Raji (cell line): Measurements from ENCODE around the gene PCNX2.
A peak's percentile ranks its signal among the peaks of the same experiment; 100 is the strongest.

Experiments used
- POLR2A ChIP-seq: IDR thresholded peaks from 2 replicates; pipeline ENCODE4 v1.6.1; 2011; ENCODE audit warnings: low read depth, low read length, control low read depth; ENCODE audit not compliant: insufficient read depth

Gene PCNX2, protein sequence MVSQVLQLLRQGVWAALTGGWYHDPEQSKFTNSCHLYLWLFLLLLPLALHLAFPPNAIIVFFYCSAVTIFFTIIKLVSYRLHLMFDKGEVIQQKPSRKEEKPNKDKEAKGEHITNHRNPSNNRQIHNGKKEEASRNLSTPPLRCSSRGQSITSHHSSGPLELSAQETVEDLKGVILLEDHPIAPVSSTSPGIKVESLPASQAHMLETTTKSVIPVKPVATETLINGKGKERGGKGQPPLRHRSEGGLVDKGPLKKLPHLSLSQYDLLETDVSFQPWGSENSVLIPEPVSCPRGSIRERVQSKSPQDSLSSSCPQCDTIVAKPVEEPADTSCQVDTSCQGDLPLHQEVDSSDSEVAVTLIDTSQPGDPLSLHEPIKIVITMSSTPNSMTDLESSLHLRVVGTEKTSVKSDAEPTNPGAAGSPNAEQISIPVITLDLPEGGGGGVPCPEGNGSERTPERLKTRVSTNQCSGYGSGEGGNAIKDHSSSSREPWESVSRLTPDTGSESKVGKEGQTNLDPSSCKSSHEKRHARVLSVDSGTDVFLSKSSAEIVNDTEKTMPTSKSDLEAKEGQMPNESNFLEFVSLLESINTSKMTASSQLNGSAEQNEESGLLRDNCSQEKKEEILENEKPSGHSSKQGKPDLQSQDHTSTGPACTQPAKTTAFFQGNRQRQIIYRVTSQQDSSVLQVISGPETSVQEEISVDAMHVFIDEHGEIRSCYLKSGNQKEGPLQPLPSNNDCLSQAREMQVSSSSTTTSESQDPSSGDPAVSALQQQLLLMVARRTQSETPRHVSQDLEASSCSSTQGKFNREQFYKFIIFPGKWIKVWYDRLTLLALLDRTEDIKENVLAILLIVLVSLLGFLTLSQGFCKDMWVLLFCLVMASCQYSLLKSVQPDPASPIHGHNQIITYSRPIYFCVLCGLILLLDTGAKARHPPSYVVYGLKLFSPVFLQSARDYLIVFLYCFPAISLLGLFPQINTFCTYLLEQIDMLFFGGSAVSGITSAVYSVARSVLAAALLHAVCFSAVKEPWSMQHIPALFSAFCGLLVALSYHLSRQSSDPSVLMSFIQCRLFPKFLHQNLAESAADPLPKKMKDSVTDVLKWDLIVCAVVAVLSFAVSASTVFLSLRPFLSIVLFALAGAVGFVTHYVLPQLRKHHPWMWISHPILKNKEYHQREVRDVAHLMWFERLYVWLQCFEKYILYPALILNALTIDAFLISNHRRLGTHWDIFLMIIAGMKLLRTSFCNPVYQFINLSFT (N-terminal part only)

DNA sequence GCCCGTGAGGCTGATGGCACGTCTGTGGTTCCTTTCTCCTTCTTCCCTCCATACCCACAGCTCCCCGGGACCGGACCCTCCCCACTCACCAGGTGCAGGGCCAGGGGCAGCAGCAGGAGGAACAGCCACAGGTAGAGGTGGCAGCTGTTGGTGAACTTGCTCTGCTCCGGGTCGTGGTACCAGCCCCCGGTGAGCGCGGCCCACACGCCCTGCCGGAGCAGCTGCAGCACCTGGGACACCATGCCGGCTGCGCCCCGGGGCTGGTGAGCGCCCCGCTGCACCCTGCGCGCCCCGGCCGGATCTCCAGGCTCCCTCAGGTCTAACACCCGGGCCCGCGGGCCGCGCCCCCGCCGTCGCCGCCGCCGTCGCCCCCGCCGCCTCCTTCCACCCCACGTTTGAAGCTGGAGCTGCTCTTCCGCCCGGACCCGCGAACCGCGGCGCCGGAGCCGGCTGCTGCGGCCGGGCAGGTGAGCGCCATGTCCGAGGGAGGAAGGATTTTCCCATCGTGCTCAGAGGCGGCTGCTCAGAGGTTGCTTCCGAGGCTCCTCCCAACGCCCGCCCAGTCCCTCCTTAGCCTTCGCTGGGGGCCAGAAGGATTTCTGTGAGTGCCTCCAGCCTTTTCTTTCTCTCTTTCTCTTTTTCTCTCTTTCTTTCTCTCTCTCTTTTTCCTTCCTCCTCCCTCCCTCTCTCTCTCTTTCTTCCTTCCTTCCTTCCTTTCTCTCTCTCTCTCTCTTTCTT is at the start of gene PCNX2:
PCNX2 (minus strand) TSS at position 489 of the 738 bp plus-strand sequence; CDS start at position 242, 247 bp downstream.
- TF ChIP-seq POLR2A = peak; percentile 82

DNA sequence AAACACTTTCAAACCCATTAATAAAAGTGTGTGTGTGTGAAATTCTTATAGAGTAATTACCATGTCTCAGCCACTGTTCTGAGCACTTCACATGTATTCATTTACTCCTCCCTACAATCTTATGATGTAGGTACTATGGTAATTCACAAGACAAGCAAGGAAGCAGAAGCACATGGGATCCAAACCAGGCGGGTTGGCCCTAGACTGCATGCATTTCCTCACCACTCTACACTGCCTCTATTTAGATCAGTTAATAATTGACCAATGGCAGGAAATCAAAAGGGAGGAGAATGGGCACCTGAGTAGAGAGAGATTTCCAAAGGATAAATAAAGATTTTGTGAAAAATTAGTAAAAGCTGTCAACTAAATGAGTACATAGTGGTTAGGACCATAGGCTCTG is 47.7 kb upstream of the PCNX2 start:
- no peak for TF ChIP-seq POLR2A

DNA sequence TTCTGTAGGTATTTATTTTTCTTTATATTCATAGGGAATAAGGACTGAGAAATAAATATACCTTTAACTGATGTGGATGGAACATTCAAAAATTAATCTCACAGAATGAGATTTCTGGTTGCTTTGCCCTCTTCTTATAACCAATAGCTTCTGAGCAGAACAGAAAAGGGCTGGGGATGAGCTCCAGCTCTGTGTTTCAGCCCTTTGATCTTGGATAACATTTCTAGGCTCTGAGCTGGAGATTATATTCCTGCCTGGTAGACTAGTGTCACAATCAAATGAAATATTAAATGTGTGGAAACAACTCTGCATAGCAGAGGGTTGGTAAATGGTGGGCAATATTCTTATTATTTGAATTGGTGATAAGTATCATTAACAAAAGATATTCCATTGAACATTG is 46.6 kb upstream of the PCNX2 start:
- no peak for TF ChIP-seq POLR2A

DNA sequence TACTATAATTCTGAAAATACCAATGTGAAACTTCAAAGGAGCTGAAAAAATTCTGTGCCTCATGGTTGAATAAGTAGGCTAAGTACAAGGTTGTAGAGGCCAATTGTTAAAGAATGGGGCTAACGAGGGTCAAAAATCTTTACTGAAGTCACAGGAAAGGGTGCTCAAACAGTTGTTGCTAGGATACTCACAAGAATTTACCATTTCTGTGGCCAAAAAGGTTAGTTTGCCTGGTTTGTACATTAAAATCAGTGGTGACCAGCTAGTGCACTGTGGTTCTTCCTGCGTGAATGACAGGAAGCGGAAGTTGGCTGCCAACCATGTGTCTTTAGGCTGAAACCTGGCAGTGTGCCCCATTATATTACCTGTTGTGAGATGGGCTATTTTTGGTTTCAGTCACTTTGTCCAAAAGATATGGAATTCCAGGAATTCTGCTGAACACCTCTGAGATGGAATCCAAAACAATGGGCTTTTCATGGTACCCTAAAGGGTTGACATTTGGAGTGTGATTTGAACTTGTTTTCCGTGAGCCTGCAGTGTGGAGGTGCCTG is 45.5 kb upstream of the PCNX2 start:
- no peak for TF ChIP-seq POLR2A

DNA sequence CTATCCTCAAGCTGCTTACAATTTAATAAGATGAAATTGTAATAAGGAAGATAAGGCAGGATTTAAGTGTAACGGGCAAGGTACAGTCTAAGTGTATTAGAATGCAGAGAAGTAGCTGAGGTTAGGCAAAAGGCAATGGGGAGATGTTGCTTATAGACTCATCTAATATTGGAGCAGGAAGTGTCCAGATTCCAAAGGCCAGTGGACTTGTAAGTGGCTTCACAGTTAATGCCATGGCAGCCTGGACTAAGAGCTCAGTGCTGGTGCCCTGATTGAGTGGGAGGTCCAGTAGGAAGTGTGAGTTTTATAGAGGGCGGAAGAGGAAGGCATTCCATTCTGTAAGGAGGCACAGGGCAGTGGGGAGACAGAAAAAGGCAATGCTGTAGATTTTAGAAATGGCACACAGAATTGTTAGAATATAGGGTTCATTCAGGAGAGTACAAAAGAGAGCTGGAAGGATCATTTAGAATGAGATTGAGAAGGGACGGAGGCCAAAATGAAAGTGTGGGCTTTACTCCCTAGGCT is 44.6 kb upstream of the PCNX2 start:
- TF ChIP-seq POLR2A = no peak

DNA sequence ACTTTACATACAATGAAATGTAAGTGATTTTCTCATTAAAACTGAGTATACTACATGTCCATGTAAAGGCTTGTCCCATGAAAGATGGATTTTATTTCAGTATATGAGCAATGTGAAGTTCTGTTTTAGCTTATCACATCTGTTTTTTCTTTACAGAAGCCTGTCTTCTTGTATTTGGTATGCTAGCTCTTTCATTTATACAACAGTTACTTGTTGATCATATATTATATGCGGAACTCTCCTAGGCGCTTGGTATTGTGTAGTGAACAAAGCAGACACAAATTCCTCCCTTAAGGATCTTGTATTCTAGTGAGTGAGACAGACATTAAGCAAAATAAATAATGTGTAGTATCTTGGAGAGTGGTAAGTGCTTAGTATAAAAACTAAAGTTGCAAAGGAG is 42.6 kb upstream of the PCNX2 start:
- TF ChIP-seq POLR2A = no peak

DNA sequence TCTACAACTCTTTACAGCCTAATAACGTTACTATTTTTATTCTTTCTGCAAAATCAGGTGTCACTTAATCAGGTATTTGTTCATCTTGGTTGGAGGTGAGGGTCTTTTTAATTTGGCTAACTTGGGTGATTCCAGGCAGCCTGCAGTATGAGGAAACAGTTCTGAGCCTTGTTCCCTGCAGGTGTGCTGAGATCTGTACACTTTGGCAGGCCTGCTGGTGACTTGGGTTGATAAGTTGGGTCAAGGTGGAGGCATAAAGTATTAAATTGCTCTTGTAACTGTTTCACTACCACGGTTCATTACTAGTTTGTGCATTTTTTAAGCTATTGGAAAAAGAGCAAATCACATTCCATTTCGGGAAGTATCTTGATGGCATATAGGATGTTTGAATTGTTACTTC is 42.0 kb upstream of the PCNX2 start:
- TF ChIP-seq POLR2A = no peak

DNA sequence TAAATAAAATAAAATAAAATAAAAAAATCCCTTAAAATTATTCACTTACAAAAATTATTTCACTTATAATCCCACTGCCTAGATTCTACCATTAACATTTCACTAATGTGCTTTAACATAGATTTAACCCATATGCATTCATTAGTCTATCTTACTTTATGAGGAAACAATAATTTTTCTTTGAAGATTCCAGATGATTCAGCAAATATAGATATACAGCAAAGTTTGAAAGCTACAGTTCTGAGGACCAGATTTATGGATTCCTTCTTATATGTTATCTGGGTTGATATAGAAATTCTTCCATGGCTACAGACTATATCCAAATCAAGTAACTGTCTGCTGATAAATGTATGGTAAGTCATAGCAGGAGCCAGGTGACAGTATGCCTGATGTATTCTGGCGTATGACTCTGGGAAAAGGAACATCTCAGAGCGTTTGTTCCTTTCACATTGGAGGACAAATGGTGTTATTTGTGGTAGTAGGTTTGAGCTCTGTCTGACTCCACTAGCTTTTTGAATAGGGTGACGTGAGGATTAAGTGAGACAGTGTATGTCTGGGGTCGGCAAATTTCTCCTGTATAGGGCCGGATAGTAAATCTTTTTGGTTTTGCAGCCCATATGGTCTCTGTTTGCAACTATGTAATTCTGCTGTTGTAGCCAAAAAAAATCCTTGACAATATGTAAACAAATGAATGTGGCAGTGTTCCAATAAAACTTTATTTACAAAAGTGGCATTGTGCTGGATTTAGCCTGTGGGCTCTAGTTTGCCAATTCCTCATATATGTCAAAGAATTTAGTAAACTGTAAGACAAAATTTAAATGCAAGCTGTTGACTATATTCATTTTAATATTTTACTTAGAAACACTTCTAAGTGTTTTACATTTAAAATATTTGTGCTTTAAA is 41.3 kb upstream of the PCNX2 start:
- no peak for TF ChIP-seq POLR2A

DNA sequence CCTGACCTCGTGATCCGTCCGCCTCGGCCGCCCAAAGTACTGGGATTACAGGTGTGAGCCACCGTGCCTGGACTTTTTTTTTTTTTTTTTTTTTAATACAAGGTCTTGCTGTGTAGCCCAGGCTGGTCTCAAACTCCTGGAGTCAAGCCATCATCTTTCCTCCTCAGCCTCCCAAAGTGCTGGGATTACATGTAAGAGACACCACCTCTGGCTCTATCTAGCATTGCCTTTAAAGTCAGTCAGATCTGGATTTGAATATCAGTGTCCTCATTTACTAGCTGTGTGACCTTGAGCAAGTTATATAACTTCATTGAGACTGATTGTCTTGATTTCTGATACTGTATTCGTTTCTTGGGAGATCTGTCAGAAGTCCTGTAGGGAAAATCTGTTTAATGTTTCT is 38.6 kb upstream of the PCNX2 start:
- no peak for TF ChIP-seq POLR2A

DNA sequence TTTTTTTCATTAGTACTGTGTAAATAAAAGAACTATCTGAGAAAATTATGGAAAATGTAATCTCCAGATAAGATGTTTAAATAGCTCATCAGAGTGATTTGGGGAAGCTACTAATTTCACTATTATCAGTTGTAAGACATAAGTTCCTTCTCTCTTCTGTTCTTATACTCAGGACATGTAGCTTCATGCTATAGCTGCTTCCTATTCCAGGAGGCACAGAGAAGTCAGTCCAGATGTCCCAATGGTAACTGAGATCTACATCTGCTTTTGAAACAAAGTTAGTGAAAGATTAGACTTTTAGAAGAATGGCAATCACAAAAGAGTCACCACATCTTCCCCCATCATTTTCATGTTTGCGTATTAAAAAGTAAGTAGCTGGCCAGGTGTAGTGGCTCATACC is 37.6 kb upstream of the PCNX2 start:
- TF ChIP-seq POLR2A = no peak

DNA sequence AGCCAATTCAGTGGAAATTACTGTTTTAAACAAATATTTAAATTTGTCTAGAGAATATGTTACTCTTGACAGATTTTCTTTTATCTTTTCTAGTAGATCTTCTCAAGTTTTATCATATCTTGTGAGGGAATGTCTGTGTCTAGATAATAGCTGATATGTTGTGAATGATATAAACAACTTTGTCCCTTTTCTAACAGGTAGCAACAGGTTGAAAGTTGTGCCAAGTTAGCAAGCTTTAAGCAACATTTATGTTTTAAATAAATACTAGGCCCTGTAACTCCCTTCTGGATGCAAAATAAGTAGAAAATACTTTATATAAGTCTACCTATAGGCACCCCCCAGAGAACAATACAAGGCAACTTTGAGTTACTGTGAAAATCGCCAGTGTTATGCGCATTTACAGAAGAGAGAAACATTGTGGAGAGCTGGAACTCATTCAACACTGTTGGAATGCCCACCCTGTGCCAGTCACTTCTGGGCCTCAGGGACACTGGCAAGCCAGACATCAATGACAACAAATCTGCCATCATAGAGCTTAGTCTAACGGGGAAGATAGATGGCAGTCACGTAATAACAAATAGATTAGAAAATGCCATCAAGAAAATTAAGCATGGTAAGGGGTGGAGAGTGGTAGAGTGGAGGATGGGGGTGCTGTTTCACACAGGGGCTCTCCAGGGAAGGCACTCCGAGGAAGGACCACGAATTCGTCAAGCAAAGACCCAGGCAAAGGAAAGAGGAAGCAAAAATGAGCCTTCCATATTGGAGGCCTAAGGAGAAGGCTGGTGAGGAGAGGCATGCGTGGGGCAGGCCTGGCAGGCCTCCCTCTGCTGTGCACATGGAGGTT is 36.4 kb upstream of the PCNX2 start:
- TF ChIP-seq POLR2A = no peak
